Measurements from ENCODE around the gene PTPRT. TPM values are rescaled to one million over a fixed set of nuclear protein-coding genes. Genes with fewer than 3 reads are reported as not detected.

The PTPRT gene
- total RNA-seq, 1 donor from 2014 or later = not detected

GRCh38 chr20:42611889-42612837, 577.5 kb downstream of the PTPRT start:
- TF ChIP-seq CTCF (IDR thresholded peaks at IDR 0.05) = no peak
- no peak for DNase-seq (ENCODE audit: low spot score)
- no peaks in the 10 kb centered on the region for H3K27me3 Mint-ChIP-seq (ENCODE audit: low read depth)
- no peak overlapping the region for H3K27ac Mint-ChIP-seq (ENCODE audit: unreplicated experiment)
- peaks cover 25% of the 10 kb centered on the region for H3K9me3 Mint-ChIP-seq (ENCODE audit: low read depth)
- H3K4me3 Mint-ChIP-seq (ENCODE audit: unreplicated experiment) = no peak overlapping the region
- no peaks in the 10 kb centered on the region for H3K36me3 Mint-ChIP-seq (ENCODE audit: low read depth)
- H3K4me1 Mint-ChIP-seq (ENCODE audit: low read depth) = no peaks in the 10 kb centered on the region

- Mint-ChIP-seq H3K27me3 (ENCODE audit: low read depth) (no peaks in the 10 kb centered on the region), H3K9me3 (ENCODE audit: low read depth) (peaks cover 28% of the 10 kb centered on the region), H3K4me1 (ENCODE audit: low read depth) (no peaks in the 10 kb centered on the region), H3K36me3 (ENCODE audit: low read depth) (no peaks in the 10 kb centered on the region), H3K27ac (ENCODE audit: unreplicated experiment) (no peak overlapping the region), H3K4me3 (ENCODE audit: unreplicated experiment) (no peak overlapping the region)
- no peak for DNase-seq (ENCODE audit: low spot score)
- TF ChIP-seq CTCF (IDR thresholded peaks at IDR 0.05) = no peak
These were observed 578.3 kb downstream of the PTPRT start for GRCh38 chr20:42611423-42611822.

- Mint-ChIP-seq H3K4me1 (ENCODE audit: low read depth) (no peaks in the 10 kb centered on the region), H3K27me3 (ENCODE audit: low read depth) (no peaks in the 10 kb centered on the region), H3K9me3 (ENCODE audit: low read depth) (peaks cover 33% of the 10 kb centered on the region), H3K36me3 (ENCODE audit: low read depth) (no peaks in the 10 kb centered on the region), H3K4me3 (ENCODE audit: unreplicated experiment) (no peak overlapping the region), H3K27ac (ENCODE audit: unreplicated experiment) (no peak overlapping the region)
- no peak for TF ChIP-seq CTCF (IDR thresholded peaks at IDR 0.05)
- no peak for DNase-seq (ENCODE audit: low spot score)
These were observed 579.6 kb downstream of the PTPRT start for GRCh38 chr20:42610070-42610469.

- H3K4me3 Mint-ChIP-seq (ENCODE audit: unreplicated experiment) = no peak overlapping the region
- peaks cover 32% of the 10 kb centered on the region for H3K9me3 Mint-ChIP-seq (ENCODE audit: low read depth)
- no peaks in the 10 kb centered on the region for H3K4me1 Mint-ChIP-seq (ENCODE audit: low read depth)
- H3K36me3 Mint-ChIP-seq (ENCODE audit: low read depth) = no peaks in the 10 kb centered on the region
- no peak for DNase-seq (ENCODE audit: low spot score)
- TF ChIP-seq CTCF (IDR thresholded peaks at IDR 0.05) = no peak
- no peak overlapping the region for H3K27ac Mint-ChIP-seq (ENCODE audit: unreplicated experiment)
- no peaks in the 10 kb centered on the region for H3K27me3 Mint-ChIP-seq (ENCODE audit: low read depth)
These were observed 580.1 kb downstream of the PTPRT start for GRCh38 chr20:42609618-42610017.

- Mint-ChIP-seq H3K4me3 (ENCODE audit: unreplicated experiment) (no peak overlapping the region), H3K27me3 (ENCODE audit: low read depth) (no peaks in the 10 kb centered on the region), H3K4me1 (ENCODE audit: low read depth) (no peaks in the 10 kb centered on the region), H3K9me3 (ENCODE audit: low read depth) (peaks cover 24% of the 10 kb centered on the region), H3K36me3 (ENCODE audit: low read depth) (no peaks in the 10 kb centered on the region), H3K27ac (ENCODE audit: unreplicated experiment) (no peak overlapping the region)
- no peak for TF ChIP-seq CTCF (IDR thresholded peaks at IDR 0.05)
- DNase-seq (ENCODE audit: low spot score) = no peak
These were observed 584.4 kb downstream of the PTPRT start for GRCh38 chr20:42604998-42605956.

Measured in chondrocyte (in vitro differentiated cells).